ENCODE data around the gene IL5.
"Not testable (repeated sequence)": the region's sequence is repeated elsewhere in the genome, so short reads cannot be mapped to it uniquely, and the experiment has no call there.

- not testable (repeated sequence) for TF ChIP-seq CTCF (IDR thresholded peaks at IDR 0.05; ENCODE audit: low read depth, low read length); EZH2phosphoT487 (IDR thresholded peaks at IDR 0.05; ENCODE audit: low read depth)
These were observed 41.2 kb upstream of the IL5 start for GRCh38 chr5:132584560-132584959.

All from OCI-LY3 (cell line).